Measurements from ENCODE around the gene ERLEC1. TPM values are rescaled to one million over a fixed set of nuclear protein-coding genes. Genes with fewer than 3 reads are reported as not detected.

Gene ERLEC1
- total and polyA plus RNA-seq, 7 donors: 23.4 to 69.2 (median 35.4) TPM

DNA sequence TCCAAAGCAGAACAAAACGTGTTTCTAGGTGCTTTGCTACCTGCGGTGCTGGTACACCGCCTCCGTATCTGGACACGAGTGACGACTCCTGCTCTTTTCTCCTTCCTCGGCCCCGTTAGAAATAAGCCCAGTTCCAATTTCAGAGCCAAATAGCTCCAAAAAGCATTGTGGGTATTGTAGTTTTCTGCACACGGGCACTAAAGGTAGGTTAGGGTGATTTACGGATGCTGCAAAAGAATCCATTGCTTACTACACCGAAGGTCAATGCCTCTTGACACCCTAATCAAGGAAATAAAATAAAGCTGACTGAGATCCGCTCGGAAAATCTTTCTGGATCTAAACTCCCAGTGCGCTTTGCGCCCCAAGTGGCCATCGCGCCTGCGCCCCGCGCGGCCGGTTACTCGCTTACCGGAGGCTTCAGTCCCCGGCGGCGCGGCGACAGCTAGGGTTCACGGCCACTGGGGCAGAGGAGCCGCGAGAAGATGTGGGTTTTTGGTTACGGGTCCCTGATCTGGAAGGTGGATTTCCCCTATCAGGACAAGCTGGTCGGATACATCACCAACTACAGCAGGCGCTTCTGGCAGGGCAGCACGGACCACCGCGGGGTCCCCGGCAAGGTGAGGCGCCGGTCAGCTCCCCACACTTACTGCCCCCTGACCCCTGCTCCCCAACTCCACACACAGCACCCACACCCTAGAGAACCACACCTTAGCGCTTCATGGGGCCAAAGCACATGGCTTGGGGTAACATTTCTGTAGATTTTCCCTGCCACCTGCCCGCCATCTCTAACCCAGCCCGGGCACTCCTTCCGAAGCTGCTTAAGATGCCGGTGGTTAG, 19.2 kb upstream of the ERLEC1 start, which contains the start of gene CHAC2:
TSS of gene CHAC2 (plus strand) at position 400 of the 837 bp plus-strand sequence. CDS start at position 483, 83 bp downstream.
- WGBS, 2 donors: 0% methylated on average over 46 of the region's 46 CpGs
- DNase-seq: peak; percentile 89
- Histone ChIP-seq H3K4me1 (peaks cover 0 to 18% (median 11%) of the 10 kb centered on the region in 4 donors), H3K27me3 (no peaks in the 10 kb centered on the region), H3K4me3 (peak within 1 kb of the TSS; percentile 54 to 85 (median 80)), H3K36me3 (peaks cover 0 to 8% (median 4%) of the 10 kb centered on the region in 4 donors), H3K9me3 (no peaks in the 10 kb centered on the region), H3K27ac (peak within 1 kb of the TSS; percentile 75 to 83 (median 78))
- TF ChIP-seq CTCF (IDR thresholded peaks at IDR 0.05) (peak in 3 of 4 experiments; percentile 33 to 52 (median 48)), EP300 (IDR thresholded peaks at IDR 0.05) (no peak), POLR2AphosphoS5 (IDR thresholded peaks at IDR 0.05) (peak in 3 of 4 donors; percentile 42 to 62 (median 55)), POLR2A (IDR thresholded peaks at IDR 0.05) (no peak)
- intact Hi-C loops (cut with DNase I): loop anchor here (10.0 kb wide), 1 partner anchor 343 kb away; no protein-coding TSS in a partner anchor

DNA sequence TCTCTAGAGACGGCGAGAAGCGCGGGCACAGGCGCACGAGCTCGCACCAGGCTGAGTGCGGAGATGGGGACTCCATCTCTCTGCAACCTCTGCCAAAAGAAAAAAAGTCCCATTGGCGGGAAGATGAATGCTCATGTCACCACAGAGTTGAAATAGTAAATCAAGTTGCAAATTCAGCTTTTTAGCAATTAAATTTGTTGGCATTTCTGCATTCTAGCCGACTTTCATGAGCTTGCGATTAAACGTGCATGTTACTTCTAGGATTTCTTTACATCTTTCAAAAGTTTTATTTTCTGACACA, 18.7 kb upstream of the ERLEC1 start:
- intact Hi-C loops (cut with DNase I): loop anchor here (10.0 kb wide), 1 partner anchor 343 kb away; no protein-coding TSS in a partner anchor
- DNase-seq: no peak
- WGBS, 2 donors: 1% methylated on average over 12 of the region's 12 CpGs
- peaks cover 0 to 18% (median 11%) of the 10 kb centered on the region in 4 donors for H3K4me1 ChIP-seq
- TF ChIP-seq EP300 (IDR thresholded peaks at IDR 0.05) (no peak), POLR2AphosphoS5 (IDR thresholded peaks at IDR 0.05) (no peak), POLR2A (IDR thresholded peaks at IDR 0.05) (no peak), CTCF (IDR thresholded peaks at IDR 0.05) (no peak)
- no peaks in the 10 kb centered on the region for H3K27me3 ChIP-seq
- H3K4me3 ChIP-seq: peak overlapping the region; percentile 54 to 85 (median 80)
- peak overlapping the region; percentile 75 to 83 (median 78) for H3K27ac ChIP-seq
- H3K9me3 ChIP-seq: no peaks in the 10 kb centered on the region
- peaks cover 0 to 2% (median under 1%) of the 10 kb centered on the region in 4 donors for H3K36me3 ChIP-seq

DNA sequence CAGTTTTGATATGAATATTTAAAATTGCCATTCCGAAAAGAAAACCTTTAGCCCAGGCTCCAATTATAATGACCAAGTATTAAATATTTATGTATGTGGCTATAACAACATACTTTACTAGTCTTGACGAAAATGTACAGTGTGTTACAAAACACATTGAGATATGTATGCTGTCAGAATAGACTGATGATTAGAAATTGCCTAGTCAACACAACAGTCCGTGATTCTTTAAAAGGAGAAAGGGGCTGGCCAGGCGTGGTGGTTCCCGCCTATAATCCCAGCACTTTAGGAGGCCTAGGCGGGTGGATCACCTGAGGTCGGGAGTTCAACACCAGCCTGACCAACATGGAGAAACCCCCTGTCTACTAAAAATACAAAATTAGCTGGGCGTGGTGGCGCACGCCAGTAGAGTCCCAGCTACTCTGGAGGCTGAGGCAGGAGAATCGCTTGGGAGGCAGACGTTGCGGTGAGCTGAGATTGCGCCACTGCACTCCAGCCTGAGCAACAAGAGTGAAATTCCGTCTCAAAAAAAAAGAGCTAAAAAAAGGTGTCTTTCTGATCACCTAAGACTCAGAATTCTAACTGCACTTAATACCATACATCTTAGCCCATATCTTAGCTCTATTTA, 17.4 kb upstream of the ERLEC1 start:
- H3K9me3 ChIP-seq: no peaks in the 10 kb centered on the region
- H3K4me1 ChIP-seq: peaks cover 0 to 18% (median 11%) of the 10 kb centered on the region in 4 donors
- intact Hi-C loops (cut with DNase I): loop anchor here (10.0 kb wide), 1 partner anchor 345 kb away; no protein-coding TSS in a partner anchor
- no peaks in the 10 kb centered on the region for H3K27me3 ChIP-seq
- TF ChIP-seq EP300 (IDR thresholded peaks at IDR 0.05) (no peak), POLR2A (IDR thresholded peaks at IDR 0.05) (no peak), CTCF (IDR thresholded peaks at IDR 0.05) (no peak), POLR2AphosphoS5 (IDR thresholded peaks at IDR 0.05) (no peak)
- 92 to 93% methylated on average over 15 of the region's 15 CpGs for WGBS, 2 donors
- no peak for DNase-seq
- no peaks in the 10 kb centered on the region for H3K36me3 ChIP-seq
- H3K4me3 ChIP-seq: no peak overlapping the region
- H3K27ac ChIP-seq: no peak overlapping the region

- no peak for TF ChIP-seq POLR2AphosphoS5 (IDR thresholded peaks at IDR 0.05)
- no peak for TF ChIP-seq CTCF (IDR thresholded peaks at IDR 0.05)
- no peak for TF ChIP-seq POLR2A (IDR thresholded peaks at IDR 0.05)
- no peak for TF ChIP-seq EP300 (IDR thresholded peaks at IDR 0.05)
- Histone ChIP-seq H3K27ac (no peak overlapping the region), H3K27me3 (no peaks in the 10 kb centered on the region), H3K4me1 (peaks cover 0 to 18% (median 11%) of the 10 kb centered on the region in 4 donors), H3K4me3 (no peak overlapping the region), H3K36me3 (no peaks in the 10 kb centered on the region), H3K9me3 (no peaks in the 10 kb centered on the region)
- DNase-seq: no peak
- intact Hi-C loops (cut with DNase I): no loop called here
- 78 to 87% methylated on average over 4 of the region's 4 CpGs for WGBS, 2 donors
These were observed 16.6 kb upstream of the ERLEC1 start for GRCh38 chr2:53770264-53770663.
